Transverse colon (tissue), 4 donors: Measurements from ENCODE around the gene FAM241B. TPM values are rescaled to one million over a fixed set of nuclear protein-coding genes. Genes with fewer than 3 reads are reported as not detected.

ENCODE experiments used
- DNase-seq: peaks from one replicate; pipeline ENCODE4 v3.0.0-alpha.2; 2019
- H3K27ac ChIP-seq, 4 donors: fragments of 200-600 bp; sonication (generic); 2 replicates each; pipeline ENCODE4 v1.5.1; 2016 to 2018; ENCODE audit warnings: inconsistent platforms in 4 of 4
- H3K27me3 ChIP-seq: fragments of 200-600 bp; sonication (generic); 2 replicates; pipeline ENCODE4 v1.5.1; 2017; ENCODE audit warnings: inconsistent platforms
- H3K36me3 ChIP-seq, 4 donors: fragments of 200-600 bp; sonication (generic); 2 replicates each; pipeline ENCODE4 v1.5.1; 2017 to 2019; ENCODE audit warnings: inconsistent platforms in 4 of 4
- H3K4me1 ChIP-seq, 4 donors: fragments of 200-600 bp; sonication (generic); 2 replicates each; pipeline ENCODE4 v1.5.1; 2017 to 2020; ENCODE audit warnings: inconsistent platforms in 4 of 4
- H3K4me3 ChIP-seq, 4 donors: fragments of 200-600 bp; sonication (generic); 1 replicate in 1 of 4; 2 replicates in 3 of 4; pipeline versions ENCODE4 v1.5.1 to v1.6.1; 2017 to 2019; ENCODE audit warnings: inconsistent platforms in 4 of 4
- H3K9me3 ChIP-seq, 2 donors: fragments of 200-600 bp; sonication (generic); 2 replicates each; pipeline ENCODE4 v1.5.1; 2017 to 2019; ENCODE audit warnings: inconsistent platforms in 2 of 2
- EP300 ChIP-seq: sonication (generic); formaldehyde crosslinking; IDR thresholded peaks from one replicate; pipeline ENCODE4 v1.6.1; 2017; ENCODE audit warnings: antibody characterized with exemption, low read depth
- POLR2A ChIP-seq: fragments of 450-650 bp; IDR thresholded peaks from one replicate; pipeline ENCODE4 v1.6.1; 2016; ENCODE audit warnings: antibody characterized with exemption, mild to moderate bottlenecking, moderate library complexity
- POLR2AphosphoS5 ChIP-seq, 3 donors: sonication (generic); formaldehyde crosslinking; IDR thresholded peaks; one replicate each; pipeline ENCODE4 v1.6.1; 2016; ENCODE audit warnings: antibody characterized with exemption in 3 of 3
- WGBS, 2 donors: methylation state at CpG; one replicate each; pipeline ENCODE4 v1.1.5; 2018; ENCODE audit warnings: low coverage in 1 of 2; 5-methylcytosine and 5-hydroxymethylcytosine counted together
- in situ Hi-C, 4 donors: fragments of 200-750 bp; cut with MboI; loops; one replicate each; pipeline versions ENCODE4 v1.15.0 to v1.15.1; 2017; ENCODE audit warnings: low sequenced_read_pairs in 3 of 4, low pct_ligation_motif_present in 1 of 4, low pct_unique_long_range_greater_than_20kb in 1 of 4
- intact Hi-C: fragments of 100-400 bp; cut with DNase I; formaldehyde crosslinking; loops from one replicate; pipeline ENCODE4 v1.15.1; 2023; ENCODE audit warnings: low total_unique reads
- total RNA-seq, 4 donors: library from RNA; depleted of rRNA; stranded (reverse); fragments of >200 nt; gene quantifications; one replicate each; pipeline ENCODE4 v1.1.0, GENCODE V29; 2016
- TF ChIP-seq, protein P1 (sequence below), 5 experiments: fragments of 200-600 bp in 3 of 5; fragments of 450-650 bp in 2 of 5; sonication (generic) in 3 of 5; IDR thresholded peaks; 1 replicate in 2 of 5; 2 replicates in 3 of 5; pipeline ENCODE4 v1.5.1; 2016 to 2017; ENCODE audit warnings: antibody characterized with exemption in 5 of 5, inconsistent platforms in 3 of 5, mild to moderate bottlenecking in 2 of 5, moderate library complexity in 1 of 5

Gene FAM241B
- total RNA-seq, 4 donors from 2014 or later = 0.95 to 1.4 TPM; not detected in 2

DNA sequence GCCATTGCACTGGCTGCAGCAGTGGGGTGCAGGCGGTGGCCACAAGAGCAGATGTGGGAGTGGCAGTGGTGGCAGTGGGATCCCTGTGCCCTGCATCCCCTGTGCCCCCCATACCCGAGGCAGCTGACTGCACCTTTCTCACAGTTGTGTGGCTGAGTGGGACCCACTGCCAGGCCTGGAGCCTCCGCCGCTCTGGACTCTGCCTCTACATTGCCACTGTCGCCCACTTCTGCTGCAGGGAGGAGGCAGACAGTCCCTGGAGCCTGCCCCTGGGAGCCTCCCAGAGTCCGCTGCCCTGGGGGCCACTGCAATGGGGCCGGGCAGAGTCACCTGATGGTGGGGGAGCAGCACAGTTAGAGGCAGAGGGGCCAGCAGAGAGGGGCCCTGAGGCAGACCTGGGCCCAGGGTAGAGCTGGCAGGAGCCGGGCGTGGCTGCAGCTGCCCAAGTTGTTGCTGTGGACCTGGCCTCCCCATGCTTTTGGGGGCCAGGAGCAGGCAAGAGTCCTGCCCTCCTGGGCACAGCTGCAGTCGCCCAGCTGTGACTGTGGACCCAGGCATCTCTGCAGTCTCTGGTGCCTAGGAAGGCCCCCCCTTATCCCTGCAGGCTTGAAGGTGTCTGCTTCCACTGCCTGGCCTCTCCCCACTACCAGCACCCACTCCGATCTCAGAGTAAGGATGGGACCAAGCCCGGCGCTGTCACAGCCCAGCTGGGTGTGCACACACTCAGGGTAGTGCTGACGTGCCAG, 22.2 kb downstream of the FAM241B start:
- WGBS, 2 donors = 67 to 87% methylated on average over 1 to 11 of the region's 14 CpGs
- no peaks in the 10 kb centered on the region for H3K4me1 ChIP-seq
- no peak for DNase-seq
- no peak overlapping the region for H3K4me3 ChIP-seq
- in situ Hi-C loops (loop anchor here in 1 of 4 donors (10.0 kb wide), 1 partner anchor 63 kb away; no protein-coding TSS in a partner anchor), intact Hi-C loops (no loop called here)
- H3K27me3 ChIP-seq = peaks cover 10% of the 10 kb centered on the region
- no peak for TF ChIP-seq POLR2A
- no peak for TF ChIP-seq EP300
- TF ChIP-seq, protein P1, sequence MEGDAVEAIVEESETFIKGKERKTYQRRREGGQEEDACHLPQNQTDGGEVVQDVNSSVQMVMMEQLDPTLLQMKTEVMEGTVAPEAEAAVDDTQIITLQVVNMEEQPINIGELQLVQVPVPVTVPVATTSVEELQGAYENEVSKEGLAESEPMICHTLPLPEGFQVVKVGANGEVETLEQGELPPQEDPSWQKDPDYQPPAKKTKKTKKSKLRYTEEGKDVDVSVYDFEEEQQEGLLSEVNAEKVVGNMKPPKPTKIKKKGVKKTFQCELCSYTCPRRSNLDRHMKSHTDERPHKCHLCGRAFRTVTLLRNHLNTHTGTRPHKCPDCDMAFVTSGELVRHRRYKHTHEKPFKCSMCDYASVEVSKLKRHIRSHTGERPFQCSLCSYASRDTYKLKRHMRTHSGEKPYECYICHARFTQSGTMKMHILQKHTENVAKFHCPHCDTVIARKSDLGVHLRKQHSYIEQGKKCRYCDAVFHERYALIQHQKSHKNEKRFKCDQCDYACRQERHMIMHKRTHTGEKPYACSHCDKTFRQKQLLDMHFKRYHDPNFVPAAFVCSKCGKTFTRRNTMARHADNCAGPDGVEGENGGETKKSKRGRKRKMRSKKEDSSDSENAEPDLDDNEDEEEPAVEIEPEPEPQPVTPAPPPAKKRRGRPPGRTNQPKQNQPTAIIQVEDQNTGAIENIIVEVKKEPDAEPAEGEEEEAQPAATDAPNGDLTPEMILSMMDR (IDR thresholded peaks at IDR 0.05) = no peak
- no peak for TF ChIP-seq POLR2AphosphoS5 (IDR thresholded peaks at IDR 0.05)
- no peaks in the 10 kb centered on the region for H3K9me3 ChIP-seq
- no peak overlapping the region for H3K27ac ChIP-seq
- no peaks in the 10 kb centered on the region for H3K36me3 ChIP-seq

DNA sequence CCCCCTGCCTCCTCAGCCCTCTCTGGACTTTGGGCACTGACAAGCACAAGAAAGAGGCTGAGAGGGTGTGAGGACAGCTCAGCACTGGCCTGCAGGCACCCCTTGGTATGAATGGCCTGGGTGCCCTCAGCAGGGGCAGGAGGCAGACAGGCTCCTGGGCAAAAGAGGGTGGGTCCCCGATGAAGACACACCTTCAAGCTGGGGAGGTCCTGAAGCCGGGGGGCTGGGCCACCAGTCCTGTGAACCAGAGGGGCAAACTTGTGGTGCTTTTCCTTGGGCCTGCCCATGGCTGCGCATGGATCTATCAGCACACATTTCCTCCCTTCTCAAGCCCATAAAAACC, 22.8 kb downstream of the FAM241B start:
- no peaks in the 10 kb centered on the region for H3K36me3 ChIP-seq
- H3K9me3 ChIP-seq = no peaks in the 10 kb centered on the region
- peaks cover 10% of the 10 kb centered on the region for H3K27me3 ChIP-seq
- no peak for DNase-seq
- H3K27ac ChIP-seq = no peak overlapping the region
- TF ChIP-seq POLR2AphosphoS5 (IDR thresholded peaks at IDR 0.05) (no peak), POLR2A (no peak), EP300 (no peak)
- TF ChIP-seq, protein P1 (IDR thresholded peaks at IDR 0.05) = no peak
- no peaks in the 10 kb centered on the region for H3K4me1 ChIP-seq
- 64 to 90% methylated on average over 2 to 3 of the region's 3 CpGs for WGBS, 2 donors
- intact Hi-C loops (no loop called here), in situ Hi-C loops (loop anchor here in 1 of 4 donors (10.0 kb wide), 1 partner anchor 62 kb away; no protein-coding TSS in a partner anchor)
- H3K4me3 ChIP-seq = no peak overlapping the region

DNA sequence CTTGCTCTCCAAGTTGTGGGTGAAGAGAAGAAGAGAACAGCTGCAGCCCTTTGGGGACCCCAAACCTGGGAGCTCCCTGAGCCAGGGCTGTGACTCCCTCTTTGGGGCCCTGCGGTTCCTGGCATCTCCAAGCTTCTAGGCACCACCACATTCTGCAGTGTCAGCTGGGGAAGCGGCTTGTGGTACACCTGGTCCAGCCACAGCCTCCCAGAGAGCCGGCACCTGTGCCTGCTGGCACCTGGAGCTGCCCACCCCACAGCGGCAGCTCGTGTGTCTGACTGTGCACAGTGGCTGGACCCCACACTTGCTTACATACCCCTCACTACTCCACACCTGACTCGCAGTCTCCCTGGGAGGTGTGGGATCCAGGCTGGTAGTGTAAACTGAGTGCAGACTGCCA, 23.5 kb downstream of the FAM241B start:
- H3K9me3 ChIP-seq = no peaks in the 10 kb centered on the region
- no peaks in the 10 kb centered on the region for H3K36me3 ChIP-seq
- in situ Hi-C loops = loop anchor here in 1 of 4 donors (10.0 kb wide), 1 partner anchor 61 kb away; no protein-coding TSS in a partner anchor
- no peak for TF ChIP-seq EP300
- no peak for TF ChIP-seq POLR2AphosphoS5 (IDR thresholded peaks at IDR 0.05)
- no peak for TF ChIP-seq POLR2A
- TF ChIP-seq, protein P1 (IDR thresholded peaks at IDR 0.05) = no peak
- H3K4me3 ChIP-seq = no peak overlapping the region
- H3K27ac ChIP-seq = no peak overlapping the region
- H3K27me3 ChIP-seq = peaks cover 10% of the 10 kb centered on the region
- 82% methylated on average over 6 of the region's 6 CpGs; no CpG with 5 or more reads in 1 of the 2 donors for WGBS, 2 donors
- intact Hi-C loops = no loop called here
- H3K4me1 ChIP-seq = no peaks in the 10 kb centered on the region
- no peak for DNase-seq

DNA sequence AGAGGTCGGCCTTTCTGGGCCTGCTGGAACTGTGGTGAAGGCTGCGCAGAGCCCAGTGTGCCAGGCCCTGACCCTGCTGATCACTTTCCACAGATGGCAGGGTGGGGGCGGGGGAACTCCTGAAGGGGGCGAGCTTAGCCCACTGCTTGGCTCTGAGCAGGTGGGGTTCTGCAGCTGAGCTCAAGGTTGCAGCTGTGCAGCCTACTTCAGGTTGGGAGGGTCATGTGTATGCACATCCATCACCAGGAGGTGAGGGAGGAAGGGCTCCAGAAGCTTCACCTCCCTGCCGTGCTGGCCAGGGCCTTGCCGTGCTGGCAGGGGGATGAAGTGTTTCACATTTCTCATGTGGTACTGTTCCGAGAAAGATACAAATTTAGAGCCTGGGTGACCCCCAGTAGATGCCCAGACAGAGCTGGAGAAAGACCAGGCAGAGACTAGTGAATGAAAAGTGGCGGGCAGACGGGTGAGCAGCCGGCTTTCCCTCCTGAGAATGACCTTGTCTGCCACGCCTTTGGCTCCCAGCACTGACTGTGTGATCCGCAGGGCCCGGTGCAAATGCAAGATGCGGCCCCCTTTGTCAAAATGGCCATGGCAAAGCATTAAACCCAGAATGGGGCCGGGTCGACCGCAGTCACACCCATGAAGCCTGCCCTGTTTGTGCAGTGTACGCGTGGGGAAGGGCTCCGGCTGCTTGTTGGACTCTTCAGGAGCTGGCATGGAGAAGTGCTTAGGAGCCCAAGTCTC, 25.2 kb downstream of the FAM241B start:
- TF ChIP-seq POLR2AphosphoS5 (IDR thresholded peaks at IDR 0.05) (no peak), EP300 (no peak), POLR2A (no peak)
- TF ChIP-seq, protein P1 (IDR thresholded peaks at IDR 0.05) = no peak
- no peak for DNase-seq
- H3K4me3 ChIP-seq = no peak overlapping the region
- 90% methylated on average over 16 of the region's 20 CpGs; no CpG with 5 or more reads in 1 of the 2 donors for WGBS, 2 donors
- no peaks in the 10 kb centered on the region for H3K36me3 ChIP-seq
- no peaks in the 10 kb centered on the region for H3K4me1 ChIP-seq
- H3K9me3 ChIP-seq = no peaks in the 10 kb centered on the region
- intact Hi-C loops (no loop called here), in situ Hi-C loops (loop anchor here in 1 of 4 donors (10.0 kb wide), 1 partner anchor 60 kb away; no protein-coding TSS in a partner anchor)
- no peak overlapping the region for H3K27ac ChIP-seq
- peaks cover 16% of the 10 kb centered on the region for H3K27me3 ChIP-seq
